Fibroblast of mammary gland (primary cell): ENCODE measurements around the gene DDX27.
A peak's percentile ranks its signal among the peaks of the same experiment; 100 is the strongest.
"Not testable (repeated sequence)": the region's sequence is repeated elsewhere in the genome, so short reads cannot be mapped to it uniquely, and the experiment has no call there.

ENCODE experiments used
- DNase-seq: peaks from one replicate; pipeline ENCODE4 v3.0.0-alpha.2; 2010; ENCODE audit warnings: low read depth
- H3K4me3 ChIP-seq: 2 replicates; pipeline ENCODE4 v1.5.1; 2011; ENCODE audit warnings: low read depth, mild to moderate bottlenecking, low read length, moderate library complexity; ENCODE audit not compliant: control insufficient read depth
- CTCF ChIP-seq: conservative IDR thresholded peaks from 2 replicates; pipeline ENCODE4 v1.5.1; 2011; ENCODE audit warnings: low read depth, low read length, inconsistent platforms; ENCODE audit not compliant: control insufficient read depth, insufficient read depth

DDX27 gene

DNA sequence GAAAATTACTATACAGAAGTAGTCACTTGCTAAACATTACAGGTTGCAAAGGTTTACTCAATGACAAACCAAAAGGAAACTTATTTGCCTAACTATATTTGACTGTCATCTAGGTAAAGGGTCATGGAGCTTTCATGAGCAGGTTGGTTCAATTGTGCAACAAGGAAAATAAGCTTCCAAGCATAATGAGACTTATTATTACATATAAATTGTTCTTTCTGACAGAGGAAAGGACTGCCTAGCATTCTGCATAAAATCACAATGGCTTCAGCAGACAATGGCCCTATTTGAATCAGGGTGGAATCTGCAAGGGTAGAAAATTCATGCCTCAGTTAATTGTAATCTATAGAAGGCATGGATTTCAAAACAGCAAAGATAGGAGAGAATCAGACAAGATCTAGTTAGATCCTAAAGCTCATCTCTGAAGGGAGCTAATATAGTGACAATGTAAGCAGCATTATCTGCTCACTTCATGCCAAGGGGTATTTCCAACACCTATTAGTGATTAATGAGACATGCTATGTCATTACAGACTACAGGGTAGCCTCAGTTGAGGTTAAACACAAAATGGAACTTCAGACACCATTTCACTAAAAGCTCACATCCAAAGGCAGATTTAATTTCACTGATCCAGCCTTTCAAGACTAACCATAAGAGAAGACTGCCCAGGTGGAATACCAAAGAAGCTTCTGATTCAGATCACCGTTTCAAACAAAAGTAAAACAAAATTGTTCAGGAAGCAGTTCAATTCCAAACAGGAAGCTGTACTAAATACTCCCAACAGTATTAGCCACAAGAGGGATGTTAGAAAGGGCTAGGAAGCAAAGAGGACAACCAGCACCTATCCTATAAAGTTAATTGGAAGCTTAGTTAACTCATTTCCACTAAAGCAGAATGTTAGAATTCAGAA, 39.6 kb upstream of the DDX27 start:
- DNase-seq = peak; percentile 17
- no peak overlapping the region for H3K4me3 ChIP-seq
- no peak for TF ChIP-seq CTCF

DNA sequence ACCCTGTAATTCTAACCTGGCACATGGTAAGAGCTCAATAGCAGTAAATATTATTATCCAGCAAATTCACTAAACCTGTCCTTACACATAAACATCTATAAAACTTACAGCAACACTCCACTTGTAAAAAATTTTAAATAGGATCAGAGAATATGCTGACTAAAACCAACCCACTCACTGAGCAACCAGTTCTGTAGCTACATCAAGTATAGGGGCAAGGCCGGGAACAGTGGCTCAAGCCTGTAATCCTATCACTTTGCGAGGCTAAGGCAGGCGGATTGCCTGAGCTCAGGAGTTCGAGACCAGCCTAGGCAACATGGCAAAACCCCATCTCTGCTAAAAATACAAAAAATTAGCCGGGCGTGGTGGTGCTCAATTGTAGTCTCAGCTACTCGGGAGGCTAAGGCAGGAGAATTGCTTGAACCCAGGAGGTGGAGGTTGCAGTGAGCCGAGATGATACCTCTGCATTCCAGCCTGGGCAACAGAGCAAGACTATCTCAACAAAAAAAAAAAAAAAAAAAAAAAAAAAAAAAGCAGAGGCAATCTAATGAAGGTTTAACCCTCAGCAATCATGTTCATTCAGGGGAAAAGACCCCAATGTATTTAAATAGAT, 37.8 kb upstream of the DDX27 start:
- H3K4me3 ChIP-seq = no peak overlapping the region
- DNase-seq = no peak
- TF ChIP-seq CTCF = no peak

DNA sequence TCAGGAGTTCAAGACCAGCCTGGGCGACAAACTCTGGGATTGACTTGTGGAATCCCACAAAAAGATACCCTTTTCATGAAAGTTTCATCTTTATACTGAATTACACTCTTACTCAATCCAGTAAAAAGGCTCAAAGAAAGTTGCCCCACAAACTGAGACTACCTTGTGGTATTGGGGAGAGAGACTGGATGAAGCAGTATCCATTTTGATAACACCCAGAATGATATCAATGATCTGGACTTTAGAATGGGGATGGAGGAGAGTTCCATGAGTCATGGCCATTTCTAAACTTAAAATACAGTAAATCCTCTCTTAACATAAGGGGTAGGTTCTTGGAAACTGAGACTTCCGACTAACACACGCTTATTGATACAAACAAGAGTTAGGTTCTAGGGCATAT, 35.8 kb upstream of the DDX27 start:
- TF ChIP-seq CTCF = no peak

GRCh38 chr20:49184084-49184501, 35.1 kb upstream of the DDX27 start:
- not testable (repeated sequence) for DNase-seq, H3K4me3 ChIP-seq

More for the DNA sequence above, 35.8 kb upstream of the DDX27 start:
- no peak overlapping the region for H3K4me3 ChIP-seq
- no peak for DNase-seq

- no peak for TF ChIP-seq CTCF
- no peak for DNase-seq
- H3K4me3 ChIP-seq = no peak overlapping the region
These were observed 34.5 kb upstream of the DDX27 start for GRCh38 chr20:49184691-49185070.

- no peak overlapping the region for H3K4me3 ChIP-seq
- TF ChIP-seq CTCF = no peak
- DNase-seq = no peak
These were observed 34.0 kb upstream of the DDX27 start for GRCh38 chr20:49185071-49185761.
